ENCODE data around the gene SLC30A10. TPM values are rescaled to one million over a fixed set of nuclear protein-coding genes. Genes with fewer than 3 reads are reported as not detected.

Gene SLC30A10
- total RNA-seq, 1 experiment from 2014 or later = 0.26 TPM

- TF ChIP-seq ETV6 (CRISPR knock-in tag; IDR thresholded peaks at IDR 0.05) (no peak), E2F1 (CRISPR knock-in tag; IDR thresholded peaks at IDR 0.05) (no peak)
Measured at GRCh38 chr1:219958875-219959417, 30.6 kb upstream of the SLC30A10 start (continued).

- H3K36me3 Mint-ChIP-seq = no peaks in the 10 kb centered on the region
- POLR2A ChIA-PET = no interaction called here
- ATAC-seq (no peak), DNase-seq (ENCODE audit: low spot score) (no peak)
- no peak overlapping the region for H3K4me3 Mint-ChIP-seq
- H3K9me3 Mint-ChIP-seq = no peaks in the 10 kb centered on the region
- no peaks in the 10 kb centered on the region for H3K27me3 Mint-ChIP-seq (ENCODE audit: low read depth)
- no peaks in the 10 kb centered on the region for H3K4me1 Mint-ChIP-seq
- CTCF ChIA-PET = no interaction called here
- TF ChIP-seq ZNF121 (CRISPR knock-in tag; IDR thresholded peaks at IDR 0.05) (no peak), TP53 (CRISPR knock-in tag; IDR thresholded peaks at IDR 0.05) (no peak), CBFB (CRISPR knock-in tag; IDR thresholded peaks at IDR 0.05; ENCODE audit: low read depth) (no peak), ESRRA (CRISPR knock-in tag; IDR thresholded peaks at IDR 0.05; ENCODE audit: borderline replicate concordance) (no peak), TEAD1 (CRISPR knock-in tag; IDR thresholded peaks at IDR 0.05) (no peak), ELF4 (CRISPR knock-in tag; IDR thresholded peaks at IDR 0.05; ENCODE audit: low read depth) (no peak), ZBTB43 (CRISPR knock-in tag; IDR thresholded peaks at IDR 0.05) (no peak), ZNF232 (CRISPR knock-in tag; IDR thresholded peaks at IDR 0.05) (no peak), ETV6 (CRISPR knock-in tag; IDR thresholded peaks at IDR 0.05) (no peak), GRHL2 (CRISPR knock-in tag; IDR thresholded peaks at IDR 0.05; ENCODE audit: insufficient replicate concordance, severe bottlenecking) (no peak)
- no peak overlapping the region for H3K27ac Mint-ChIP-seq
Measured at GRCh38 chr1:219954736-219955421, 26.5 kb upstream of the SLC30A10 start.

GRCh38 chr1:219954052-219954451 lies 25.7 kb upstream of the SLC30A10 start:
- Mint-ChIP-seq H3K36me3 (no peaks in the 10 kb centered on the region), H3K27ac (no peak overlapping the region), H3K27me3 (ENCODE audit: low read depth) (no peaks in the 10 kb centered on the region), H3K4me1 (no peaks in the 10 kb centered on the region), H3K9me3 (no peaks in the 10 kb centered on the region), H3K4me3 (no peak overlapping the region)
- DNase-seq (ENCODE audit: low spot score) = no peak
- ChIA-PET POLR2A (no interaction called here), CTCF (no interaction called here)
- ATAC-seq = no peak
- TF ChIP-seq MXD4 (CRISPR knock-in tag; IDR thresholded peaks at IDR 0.05; ENCODE audit: borderline replicate concordance) = no peak
- TF ChIP-seq ZNF416 (CRISPR knock-in tag; IDR thresholded peaks at IDR 0.05) = no peak
- TF ChIP-seq SP1 (CRISPR knock-in tag; conservative IDR thresholded peaks at IDR 0.05) = no peak
- TF ChIP-seq ZNF281 (CRISPR knock-in tag; IDR thresholded peaks at IDR 0.05) = no peak
- no peak for TF ChIP-seq SOX15 (CRISPR knock-in tag; IDR thresholded peaks at IDR 0.05)
- TF ChIP-seq CREM (CRISPR knock-in tag; IDR thresholded peaks at IDR 0.05) = no peak
- TF ChIP-seq CDX4 (CRISPR knock-in tag; IDR thresholded peaks at IDR 0.05; ENCODE audit: borderline replicate concordance) = no peak
- no peak for TF ChIP-seq ZMAT4 (CRISPR knock-in tag; IDR thresholded peaks at IDR 0.05)
- TF ChIP-seq ZNF425 (CRISPR knock-in tag; conservative IDR thresholded peaks at IDR 0.05) = no peak
- TF ChIP-seq AR (CRISPR knock-in tag; IDR thresholded peaks at IDR 0.05) = no peak
- TF ChIP-seq NFYB (CRISPR knock-in tag; conservative IDR thresholded peaks at IDR 0.05; ENCODE audit: low read depth) = no peak
- no peak for TF ChIP-seq GABPB1 (CRISPR knock-in tag; IDR thresholded peaks at IDR 0.05)

Measured in WTC11 (cell line).